KG1 (cell line): ENCODE results near the gene REM2.
"Not testable (repeated sequence)": the region's sequence is repeated elsewhere in the genome, so short reads cannot be mapped to it uniquely, and the experiment has no call there.

Experiments used
- DNase-seq: peaks from one replicate; lab custom pipeline; 2025; lab: John Stamatoyannopoulos, UW

REM2 gene

DNA sequence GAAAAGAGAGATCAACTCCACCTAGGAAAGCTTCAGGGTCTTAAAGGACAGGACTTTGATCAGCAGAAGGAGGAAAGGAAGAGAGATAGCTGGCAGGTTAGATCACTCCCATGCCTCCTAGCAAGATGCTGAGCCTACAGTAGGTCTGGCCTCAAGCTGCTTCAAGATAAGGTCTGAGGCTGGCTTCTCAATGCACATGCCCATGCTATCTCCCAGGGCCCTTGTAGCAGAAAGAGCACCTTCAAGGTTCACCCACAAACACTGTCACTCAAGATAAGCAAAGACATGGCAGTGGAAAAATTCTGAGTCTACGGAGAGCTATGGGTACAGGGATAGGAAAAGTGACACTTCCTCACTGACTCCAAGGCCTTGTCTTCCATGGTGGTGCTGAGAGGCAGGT is 14.3 kb downstream of the REM2 start:
- no peak for DNase-seq

- no peak for DNase-seq
Measured at GRCh38 chr14:22898302-22899090, 15.5 kb downstream of the REM2 start.

DNA sequence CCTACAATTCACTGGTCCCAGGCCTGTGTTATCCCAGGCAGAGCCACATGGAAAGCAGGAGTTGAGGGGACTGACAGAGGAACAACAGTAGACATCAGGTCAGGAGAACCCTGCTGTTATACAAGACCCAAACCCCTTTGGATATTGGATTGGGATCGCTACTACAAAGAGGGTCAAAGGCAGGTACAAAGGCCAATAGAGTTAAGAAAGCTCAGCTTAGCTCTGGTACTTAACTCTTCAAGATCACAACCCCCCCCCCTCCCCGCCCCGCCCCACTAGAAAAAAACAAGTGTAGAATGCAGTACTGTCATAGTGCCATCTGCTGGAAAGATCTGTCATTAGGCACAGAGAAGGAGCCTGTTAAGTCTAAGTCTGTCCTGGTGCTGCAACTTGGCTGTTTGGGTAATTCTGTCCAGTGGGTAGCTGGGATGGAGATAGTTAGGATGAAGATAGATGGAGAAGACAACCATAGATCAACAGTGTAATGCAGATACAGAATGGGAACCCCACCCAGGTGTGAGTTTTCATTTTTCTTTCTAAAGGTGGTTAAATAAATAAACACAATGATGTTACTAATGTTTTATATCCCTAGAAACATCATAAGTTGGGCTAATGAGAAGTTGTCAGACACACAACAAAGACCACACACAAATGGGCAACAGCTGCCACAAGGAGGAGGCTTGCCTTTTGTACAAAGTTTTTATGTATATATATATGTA is 17.2 kb downstream of the REM2 start:
- DNase-seq, result peak; percentile 48

DNA sequence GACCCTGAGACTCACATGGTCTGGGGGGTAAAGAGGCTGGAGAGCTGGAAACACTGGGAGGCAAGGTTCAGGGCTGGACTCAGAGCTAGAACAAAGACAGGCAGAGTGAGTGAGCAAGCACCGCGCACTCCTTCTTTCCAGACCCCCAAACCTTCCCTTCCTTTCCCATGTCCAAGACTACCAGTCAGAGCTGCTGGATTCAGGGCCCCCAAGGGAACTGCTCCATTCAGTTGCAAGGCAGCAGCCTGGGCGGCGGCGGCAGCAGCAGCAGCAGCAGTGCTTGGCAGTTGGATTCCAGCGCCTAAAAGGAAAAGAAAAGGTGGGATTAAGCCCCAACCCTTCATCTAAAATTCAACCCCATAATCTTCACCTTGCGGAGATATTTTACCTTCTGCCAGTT is 18.8 kb downstream of the REM2 start:
- DNase-seq, result no peak

DNA sequence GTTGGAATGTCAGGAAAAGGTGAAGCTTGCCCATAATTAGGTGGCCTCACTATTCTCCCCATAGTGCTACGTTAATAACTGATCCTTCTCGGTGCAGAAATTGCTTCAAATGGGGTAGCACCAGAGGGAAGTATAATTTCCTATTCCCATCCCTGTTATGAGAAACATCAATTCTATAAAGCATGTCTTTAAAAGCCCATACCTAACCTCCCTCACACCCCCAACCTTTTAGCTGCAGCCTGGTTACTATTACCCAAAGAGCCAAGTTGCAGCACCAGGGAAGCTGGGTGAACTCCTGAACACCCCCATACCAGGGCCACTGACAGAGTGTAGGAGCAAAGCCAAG is 20.7 kb downstream of the REM2 start:
- DNase-seq, result no peak

- no peak for DNase-seq
Measured at GRCh38 chr14:22905627-22906026, 22.6 kb downstream of the REM2 start.

DNA sequence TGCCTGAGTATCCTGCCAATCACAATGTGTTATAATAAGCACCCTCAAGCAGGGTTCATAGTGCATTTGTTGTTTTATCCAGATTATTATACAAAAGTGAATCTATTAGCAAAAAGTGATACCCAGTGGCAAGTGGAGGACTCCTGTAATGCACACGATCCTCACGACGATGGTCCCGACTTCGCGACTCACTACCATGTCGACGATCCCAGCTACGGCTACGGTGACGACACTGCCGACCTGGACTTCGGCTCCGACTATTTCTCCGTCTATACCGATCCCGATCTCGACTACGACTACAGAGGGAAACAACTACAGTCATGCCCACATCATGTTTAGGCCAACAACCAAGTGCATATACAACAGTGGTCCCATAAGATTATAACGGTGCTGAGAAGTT is 23.1 kb downstream of the REM2 start:
- no peak for DNase-seq

DNA sequence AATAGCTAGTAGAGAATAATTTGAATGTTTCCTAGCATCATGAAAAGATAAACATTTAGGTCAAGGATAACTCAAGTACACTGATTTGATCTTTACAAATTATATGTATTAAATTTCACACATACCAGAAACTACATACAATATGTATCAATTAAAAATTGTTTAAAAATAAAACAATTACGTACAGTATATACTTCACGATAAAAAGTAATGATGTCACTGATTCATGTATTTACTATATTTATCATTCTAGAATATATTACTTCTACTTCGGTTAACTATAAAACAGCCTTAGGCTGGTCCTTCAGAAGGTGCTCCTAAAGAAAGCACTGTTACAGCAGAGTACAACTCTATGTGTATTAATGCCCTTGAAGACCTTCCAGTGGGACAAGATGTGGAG is 24.4 kb downstream of the REM2 start:
- DNase-seq, result no peak

DNA sequence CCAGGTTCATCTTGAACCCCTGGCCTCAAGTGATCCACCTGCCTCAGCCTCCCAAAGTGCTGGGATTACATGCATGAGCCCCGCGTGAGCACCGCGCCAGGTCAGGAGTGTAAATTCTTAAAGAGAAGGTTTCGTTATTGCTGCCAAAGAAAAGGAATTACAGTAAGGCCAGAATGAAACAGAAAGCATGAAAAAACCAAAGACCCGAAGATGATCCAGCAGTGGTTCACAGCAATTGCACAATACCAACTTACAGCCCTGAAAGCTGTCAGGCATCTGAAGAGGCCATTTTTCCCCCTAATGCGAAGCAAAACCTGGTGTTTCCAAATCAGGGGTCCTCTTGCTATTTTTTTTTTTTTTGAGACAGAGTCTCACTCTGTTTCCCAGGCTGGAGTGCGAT is 25.6 kb downstream of the REM2 start:
- no peak for DNase-seq

GRCh38 chr14:22910916-22911315 is 27.9 kb downstream of the REM2 start:
- DNase-seq, result no peak

DNA sequence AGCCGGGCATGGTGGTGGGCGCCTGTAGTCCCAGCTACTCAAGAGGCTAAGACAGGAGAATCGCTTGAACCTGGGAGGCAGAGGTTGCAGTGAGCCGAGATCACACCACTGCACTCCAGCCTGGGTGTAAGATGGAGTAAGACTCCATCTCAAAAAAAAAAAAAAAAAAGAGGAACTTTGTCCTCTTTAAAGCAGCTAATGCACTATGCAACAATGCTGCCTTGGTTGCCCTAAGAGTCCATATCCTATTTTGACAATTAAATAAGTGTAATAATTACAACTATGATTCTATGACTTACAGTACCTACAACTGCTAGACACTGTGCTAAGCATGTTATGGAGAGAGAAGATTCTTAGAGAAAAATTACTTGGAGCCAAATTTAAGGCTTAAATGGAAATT is 31.8 kb downstream of the REM2 start:
- not testable (repeated sequence) for DNase-seq

DNA sequence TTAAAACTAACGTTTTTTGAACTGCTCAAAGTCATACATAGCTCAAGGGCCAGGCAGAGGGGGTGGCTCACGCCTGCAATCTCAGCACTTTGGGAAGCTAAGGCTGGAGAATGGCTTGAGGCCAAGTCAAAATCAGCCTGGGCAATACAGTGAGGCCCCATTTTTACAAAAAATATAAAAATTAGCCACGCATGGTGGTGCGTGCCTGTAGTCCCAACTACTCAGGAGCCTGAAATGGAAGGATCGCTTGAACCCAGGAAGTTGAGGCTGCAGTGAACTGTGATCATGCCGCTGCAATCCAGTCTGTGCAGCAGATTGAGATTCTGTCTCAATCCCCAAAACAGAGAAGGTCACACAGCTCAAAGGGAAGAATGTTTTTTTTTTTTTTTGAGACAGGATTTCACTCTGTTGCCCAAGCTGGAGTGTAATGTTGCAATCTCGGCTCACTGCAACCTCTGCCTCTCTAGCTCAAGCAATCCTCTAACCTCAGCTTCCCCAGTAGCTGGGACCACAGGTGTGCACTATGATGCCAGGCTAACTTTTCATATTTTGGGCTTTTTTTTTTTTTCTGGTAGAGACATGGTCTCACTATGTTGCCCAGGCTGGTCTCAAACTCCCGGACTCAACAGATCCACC is 33.0 kb downstream of the REM2 start:
- DNase-seq, result no peak

DNA sequence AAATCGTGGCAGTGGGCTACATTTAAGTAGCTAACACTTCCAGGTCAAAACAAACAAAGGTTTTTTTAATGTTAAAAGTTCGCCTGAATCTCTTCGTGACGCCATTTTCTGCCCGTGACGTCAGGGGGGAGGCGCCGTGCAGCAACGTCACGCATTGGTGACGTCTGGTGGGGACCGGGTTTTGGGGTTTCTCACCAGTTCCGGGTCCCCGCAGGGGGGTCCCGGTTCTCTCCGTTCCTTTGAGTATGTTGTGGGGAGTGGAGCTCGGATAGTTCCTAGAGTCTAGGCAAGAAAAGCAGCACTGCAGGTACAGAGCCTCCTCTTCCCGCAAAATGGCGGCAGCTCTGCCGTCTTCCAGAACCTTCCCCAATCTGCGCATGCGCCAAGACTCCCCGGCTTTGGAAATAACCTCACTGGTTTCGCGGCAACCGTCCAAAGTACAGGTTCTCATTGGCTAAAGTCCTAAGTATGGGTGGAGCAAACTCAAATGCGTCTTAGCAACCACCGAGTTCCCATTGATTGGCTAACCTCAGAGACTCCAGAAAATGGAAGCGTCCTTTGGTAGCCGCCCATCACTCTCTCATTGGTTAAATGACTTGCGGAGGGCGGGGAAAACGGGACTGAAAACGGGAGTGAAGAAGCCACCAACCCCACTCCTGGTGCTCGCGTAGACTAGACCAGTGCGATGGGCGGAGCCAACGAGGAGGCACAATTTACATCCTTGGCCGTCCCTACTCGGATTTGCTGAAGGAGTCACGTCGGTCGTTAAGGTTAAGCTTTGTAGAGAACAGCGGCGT is 36.0 kb downstream of the REM2 start, which contains the start of gene RBM23:
TSS of gene RBM23 (minus strand) at position 346 of the 797 bp plus-strand sequence.
- peak; percentile 24 for DNase-seq

DNA sequence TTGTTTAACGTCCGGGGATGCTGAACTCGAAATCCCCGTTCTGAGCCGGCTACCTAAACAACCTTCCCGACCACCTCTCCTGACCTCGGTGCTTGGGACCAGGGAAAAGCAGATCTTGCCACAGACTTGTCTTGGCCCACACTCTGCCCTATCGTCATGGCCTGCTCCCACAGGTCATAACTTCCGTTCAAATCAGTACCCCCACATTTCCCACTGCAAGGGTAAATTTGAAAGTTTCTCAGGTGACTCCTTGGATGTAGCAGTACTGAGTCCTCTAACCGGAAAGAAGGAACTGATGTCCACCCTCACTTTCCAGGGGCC is 36.5 kb downstream of the REM2 start:
- no peak for DNase-seq

GRCh38 chr14:22920697-22921096 is 37.7 kb downstream of the REM2 start:
- no peak for DNase-seq

- no peak for DNase-seq
Measured at GRCh38 chr14:22922294-22922693, 39.3 kb downstream of the REM2 start.

DNA sequence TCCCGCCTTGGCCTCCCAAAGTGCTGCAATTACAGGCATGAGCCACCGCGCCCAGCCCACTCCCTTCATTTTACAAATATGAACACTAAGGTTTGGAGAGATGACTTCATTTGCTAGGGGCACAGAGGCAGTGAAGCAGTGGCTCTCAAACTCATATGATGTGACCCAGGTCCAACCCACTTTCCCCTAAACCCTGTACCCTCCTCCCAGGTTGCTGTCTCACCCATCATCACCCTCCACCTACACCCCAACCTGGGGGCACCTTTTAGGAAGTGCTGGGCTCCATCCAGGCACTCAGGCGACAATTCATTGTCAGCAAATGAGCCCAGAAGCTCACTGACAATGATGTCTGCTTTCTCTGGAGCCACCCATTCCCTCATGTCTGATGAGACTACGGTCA is 40.7 kb downstream of the REM2 start:
- no peak for DNase-seq

DNA sequence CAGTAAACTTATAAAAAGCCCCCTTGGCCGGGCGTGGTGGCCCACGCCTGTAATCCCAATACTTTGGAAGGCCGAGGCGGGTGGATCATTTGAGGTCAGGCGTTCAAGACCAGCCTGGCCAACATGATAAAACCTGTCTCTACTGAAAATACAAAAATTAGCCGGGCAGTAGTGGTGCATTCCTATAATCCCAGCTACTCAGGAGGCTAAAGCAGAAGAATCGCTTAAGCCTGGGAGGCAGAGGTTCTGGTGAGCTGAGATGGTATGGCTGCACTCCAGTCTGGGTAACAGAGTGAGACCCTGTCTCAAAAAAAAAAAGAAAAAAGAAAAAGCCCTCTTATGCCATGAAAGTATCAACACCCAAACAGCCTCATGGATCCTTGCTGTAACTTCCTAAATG is 42.5 kb downstream of the REM2 start:
- no peak for DNase-seq

GRCh38 chr14:22926316-22926715 is 43.3 kb downstream of the REM2 start:
- no peak for DNase-seq

- DNase-seq, result no peak
Measured at GRCh38 chr14:22928237-22929103, 45.4 kb downstream of the REM2 start.

GRCh38 chr14:22929104-22929960 is 46.3 kb downstream of the REM2 start, which contains the start of gene PRMT5:
Gene PRMT5 (minus strand): TSS chr14:22929376. CDS start chr14:22929361, 15 bp downstream.
- peak; percentile 97 for DNase-seq
